ENCODE results near the gene SECTM1. TPM values are rescaled to one million over a fixed set of nuclear protein-coding genes. Genes with fewer than 3 reads are reported as not detected.

SECTM1 gene
- total RNA-seq, 4 donors from 2014 or later, result 19.8 to 35.5 (median 30.7) TPM

GRCh38 chr17:82295472-82295814 lies 38.1 kb downstream of the SECTM1 start:
- DNase-seq (ENCODE audit: low spot score), result no peak
- no peak for TF ChIP-seq CTCF (IDR thresholded peaks at IDR 0.05)
- ATAC-seq (ENCODE audit: low FRiP score), result no peak

GRCh38 chr17:82294064-82294773 lies 39.3 kb downstream of the SECTM1 start:
- no peak for DNase-seq (ENCODE audit: low spot score)
- no peak for TF ChIP-seq CTCF (IDR thresholded peaks at IDR 0.05)
- no peak for ATAC-seq (ENCODE audit: low FRiP score)

- no peak for TF ChIP-seq CTCF (IDR thresholded peaks at IDR 0.05)
- ATAC-seq (ENCODE audit: low FRiP score) (peak; percentile 93), DNase-seq (ENCODE audit: low spot score) (peak; percentile 85)
These were observed 41.1 kb downstream of the SECTM1 start for GRCh38 chr17:82292251-82293154.

GRCh38 chr17:82291582-82292250 lies 41.9 kb downstream of the SECTM1 start:
- no peak for DNase-seq (ENCODE audit: low spot score)
- ATAC-seq (ENCODE audit: low FRiP score), result no peak
- TF ChIP-seq CTCF (IDR thresholded peaks at IDR 0.05), result no peak

GRCh38 chr17:82287868-82288801 lies 45.4 kb downstream of the SECTM1 start:
- no peak for DNase-seq (ENCODE audit: low spot score)
- no peak for TF ChIP-seq CTCF (IDR thresholded peaks at IDR 0.05)
- peak; percentile 7 for ATAC-seq (ENCODE audit: low FRiP score)

Data from omental fat pad (tissue), 4 donors.